Medulla oblongata (tissue), 1 donor: ENCODE data around the gene UPK1B.

Experiments
- DNase-seq: peaks from one replicate; pipeline ENCODE4 v3.0.0-alpha.2; 2015; ENCODE audit errors: extremely low spot score

Gene UPK1B

DNA sequence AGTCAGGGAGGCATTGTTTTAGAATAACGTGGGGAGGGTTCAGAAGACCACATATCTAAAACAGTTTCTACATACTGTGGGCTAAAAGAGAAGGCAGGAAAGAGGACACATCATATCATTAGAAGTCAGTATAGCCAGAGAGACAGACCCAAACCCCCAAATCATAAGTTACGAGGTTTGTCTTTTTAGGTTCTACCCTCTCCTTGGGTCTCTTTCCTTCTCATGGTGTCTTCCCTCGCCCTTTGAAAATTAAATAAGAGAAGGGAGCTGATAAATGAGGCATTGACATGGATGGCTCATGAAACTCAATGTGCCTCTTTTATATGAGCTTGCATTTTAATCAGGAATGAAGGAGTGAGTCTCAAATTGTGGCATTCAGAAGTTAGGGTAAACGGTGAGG lies 3.4 kb downstream of the UPK1B start:
- no peak for DNase-seq

- DNase-seq = no peak
These were observed 3.9 kb downstream of the UPK1B start for GRCh38 chr3:119177321-119177720.

GRCh38 chr3:119181765-119182164 lies 8.4 kb downstream of the UPK1B start:
- DNase-seq = no peak

DNA sequence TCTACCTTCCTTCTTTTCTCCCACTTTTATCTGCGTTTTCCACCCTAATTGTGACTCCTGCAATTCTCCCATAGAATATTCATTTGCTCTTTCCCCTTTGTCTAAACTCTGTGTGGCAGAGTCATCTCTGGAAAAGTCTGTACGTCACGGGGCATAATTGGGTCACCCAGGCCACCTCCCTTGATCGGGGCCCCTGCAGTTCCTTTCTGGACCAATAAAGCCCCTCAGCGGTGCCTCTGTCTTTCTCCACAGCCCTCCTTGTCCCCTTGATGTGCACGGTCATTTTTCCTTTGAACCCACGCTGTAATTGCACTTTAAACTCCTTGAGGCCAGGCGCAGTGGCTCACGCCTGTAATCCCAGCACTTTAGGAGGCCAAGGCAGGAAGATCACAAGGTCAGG lies 10.7 kb downstream of the UPK1B start:
- no peak for DNase-seq

GRCh38 chr3:119184796-119185570 lies 11.6 kb downstream of the UPK1B start:
- DNase-seq = no peak

DNA sequence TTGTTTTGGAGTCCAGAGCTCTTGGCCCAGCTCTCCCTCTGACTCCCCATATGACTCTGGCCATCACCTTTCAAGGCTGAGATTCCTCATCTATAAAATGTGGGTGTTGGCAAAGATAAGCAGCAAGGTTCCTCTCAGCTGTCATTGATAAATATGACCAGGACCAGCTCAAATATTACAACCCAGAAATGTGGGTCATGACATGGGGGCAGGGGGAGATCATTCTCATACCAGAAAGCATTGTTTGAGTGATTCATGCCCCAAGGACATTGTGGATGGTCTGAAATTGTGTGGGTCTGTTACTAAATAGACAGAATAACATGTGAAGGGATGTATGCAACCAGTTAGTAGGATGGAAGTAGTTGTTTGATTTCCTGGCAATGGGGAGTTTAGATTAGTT lies 13.9 kb downstream of the UPK1B start:
- DNase-seq = no peak

DNA sequence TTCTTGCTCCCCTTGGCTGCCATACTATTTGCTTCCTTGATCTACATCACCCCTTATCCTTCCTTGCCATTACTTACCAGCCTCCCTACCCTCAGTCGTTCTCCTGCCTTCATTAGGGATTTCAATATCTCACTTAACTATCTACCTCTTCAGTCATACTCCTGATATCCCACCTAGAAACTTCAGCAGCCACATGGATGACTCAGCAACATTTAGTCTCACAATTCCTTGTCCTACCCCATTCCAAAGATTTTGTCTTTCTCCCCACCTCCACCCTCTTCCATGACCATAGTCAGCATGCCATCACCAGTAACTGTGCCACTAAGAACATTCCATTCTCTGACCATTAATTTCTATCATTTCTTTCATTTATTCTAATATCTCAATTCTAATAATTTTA lies 18.4 kb downstream of the UPK1B start:
- DNase-seq = no peak

- no peak for DNase-seq
These were observed 21.1 kb downstream of the UPK1B start for GRCh38 chr3:119194237-119195150.

DNA sequence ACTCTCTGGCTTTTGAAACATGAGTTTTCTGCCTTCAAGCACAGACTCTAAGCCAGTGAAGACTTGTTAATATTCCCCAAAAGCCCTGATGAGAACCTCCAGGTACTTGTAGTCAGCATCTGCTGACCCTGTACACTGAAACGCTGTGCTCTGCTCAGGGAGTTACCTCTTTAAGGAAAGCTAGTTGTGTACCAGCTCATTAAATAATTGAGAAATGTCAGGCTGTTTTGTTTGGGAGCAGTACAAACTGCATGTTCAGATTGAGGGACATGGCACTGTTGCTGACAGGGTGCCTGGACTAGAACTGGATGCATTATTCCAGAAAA lies 21.7 kb downstream of the UPK1B start:
- DNase-seq = no peak

- no peak for DNase-seq
These were observed 22.5 kb downstream of the UPK1B start for GRCh38 chr3:119195911-119196310.

GRCh38 chr3:119205209-119205608 lies 31.8 kb downstream of the UPK1B start:
- DNase-seq = no peak

DNA sequence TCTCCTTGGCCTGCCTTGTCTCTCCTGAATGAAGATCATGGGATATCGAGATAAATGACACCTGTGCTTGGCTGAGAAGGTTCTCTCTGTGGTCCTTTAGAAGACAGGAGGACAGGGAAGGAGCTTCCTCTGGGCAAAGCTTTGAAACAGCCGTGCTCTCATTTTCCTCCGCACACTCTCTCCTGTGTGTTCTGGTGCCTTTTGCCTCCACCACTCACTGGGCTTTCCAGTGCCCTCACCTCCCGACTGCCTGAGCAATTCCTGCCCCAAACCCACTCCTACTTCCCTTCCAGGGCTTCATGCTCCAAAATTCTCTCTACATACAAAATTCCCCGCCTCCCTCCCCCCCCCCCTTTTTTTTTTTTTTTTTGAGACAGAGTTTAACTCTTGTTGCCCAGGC lies 32.3 kb downstream of the UPK1B start:
- DNase-seq = no peak

DNA sequence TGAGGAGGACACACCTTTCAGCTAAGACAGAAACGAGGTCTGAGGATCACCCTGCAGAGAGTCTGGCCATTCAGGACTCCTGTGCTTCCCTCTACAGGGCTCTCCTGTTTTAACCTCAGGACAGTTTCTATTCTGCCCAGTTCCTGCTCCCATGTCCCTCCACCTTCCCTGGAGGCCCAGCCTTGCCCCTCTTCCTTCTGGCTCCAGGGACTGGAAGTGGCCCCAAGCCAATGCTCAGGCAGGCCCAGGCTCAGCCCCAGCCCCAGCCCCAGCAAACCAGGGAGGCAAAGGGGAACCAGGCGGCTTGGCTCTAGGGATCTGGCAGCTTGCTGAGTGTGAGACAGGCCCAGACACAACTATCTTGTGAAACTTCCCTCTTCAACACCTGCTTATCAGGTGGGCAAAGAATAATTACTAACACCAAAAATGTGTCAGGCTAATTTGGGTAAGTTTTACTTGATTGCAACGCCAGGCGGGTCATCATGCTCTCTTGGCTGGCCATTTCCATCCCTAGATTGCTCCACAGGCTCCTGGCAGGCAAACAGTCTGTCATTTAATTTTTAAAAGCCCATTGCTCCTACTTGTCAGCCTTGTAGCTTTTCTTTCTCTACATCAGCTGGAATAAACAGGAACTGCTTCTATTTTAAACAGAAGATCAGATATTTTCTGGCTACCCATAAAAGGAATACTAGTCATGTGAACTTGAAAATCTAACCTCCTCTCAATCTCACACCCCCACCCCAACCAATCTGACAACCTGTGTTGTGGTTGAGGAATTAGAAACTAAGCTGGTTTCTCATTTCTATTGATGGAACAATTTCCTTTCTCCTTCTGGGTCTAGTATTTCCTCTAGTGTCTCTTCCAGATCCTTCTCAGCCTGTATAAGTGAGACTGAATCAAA lies 33.5 kb downstream of the UPK1B start:
- no peak for DNase-seq

- no peak for DNase-seq
These were observed 34.1 kb downstream of the UPK1B start for GRCh38 chr3:119207512-119207875.

DNA sequence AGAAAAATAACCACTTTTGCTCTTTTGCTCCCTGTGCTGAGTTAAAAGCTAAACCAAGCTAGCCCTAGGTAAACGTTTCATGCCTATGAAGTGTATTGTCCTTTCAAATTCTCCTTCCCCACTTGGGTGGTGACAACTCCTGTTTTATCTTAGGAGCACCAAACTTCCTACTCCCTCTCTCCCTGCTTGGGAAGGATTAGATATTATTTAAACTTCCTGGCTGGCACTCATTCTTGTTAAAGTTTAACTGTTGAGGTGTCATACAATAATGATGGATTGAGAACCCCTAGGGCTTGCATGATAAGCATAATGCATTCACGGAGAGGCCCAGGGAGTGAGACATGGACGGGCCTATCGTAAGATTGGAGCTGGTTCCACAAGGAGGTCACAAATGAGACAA lies 37.8 kb downstream of the UPK1B start:
- DNase-seq = no peak

GRCh38 chr3:119211803-119212202 lies 38.4 kb downstream of the UPK1B start:
- no peak for DNase-seq

- no peak for DNase-seq
These were observed 45.7 kb downstream of the UPK1B start for GRCh38 chr3:119219069-119219468.

- DNase-seq = no peak
These were observed 46.8 kb downstream of the UPK1B start for GRCh38 chr3:119220198-119220597.

DNA sequence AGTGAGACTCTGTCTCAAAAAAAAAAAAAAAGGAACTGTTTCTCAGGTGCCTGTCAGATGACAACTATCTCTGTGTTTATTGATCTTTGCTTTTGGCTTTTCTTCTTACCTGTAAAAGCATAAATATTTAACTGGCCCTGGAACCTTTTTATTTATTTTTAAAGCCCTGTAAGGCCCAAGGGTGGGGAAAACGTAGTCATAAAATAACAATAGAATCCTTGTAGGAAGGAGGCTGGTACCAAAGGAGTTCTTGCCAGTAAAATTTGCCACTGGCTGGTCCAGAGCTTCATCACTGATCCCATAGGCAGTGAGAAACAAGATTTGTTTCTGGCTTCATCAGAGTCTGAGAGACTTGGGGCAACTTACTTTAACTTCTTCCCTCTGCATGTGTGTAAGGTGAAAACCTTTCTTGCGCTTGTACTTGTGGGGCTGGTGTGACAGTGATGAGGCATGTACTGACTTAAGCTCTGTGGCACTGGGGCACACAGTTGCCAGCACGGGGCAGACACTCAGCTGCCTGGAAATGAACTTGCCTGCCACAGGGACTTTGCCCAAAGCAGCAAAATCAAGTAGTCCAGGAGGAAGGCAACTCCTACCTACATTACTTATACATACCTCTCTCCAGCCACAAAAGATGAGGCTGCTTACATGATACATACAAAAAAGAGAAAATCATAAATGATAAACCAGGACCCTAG lies 47.7 kb downstream of the UPK1B start:
- DNase-seq = no peak

DNA sequence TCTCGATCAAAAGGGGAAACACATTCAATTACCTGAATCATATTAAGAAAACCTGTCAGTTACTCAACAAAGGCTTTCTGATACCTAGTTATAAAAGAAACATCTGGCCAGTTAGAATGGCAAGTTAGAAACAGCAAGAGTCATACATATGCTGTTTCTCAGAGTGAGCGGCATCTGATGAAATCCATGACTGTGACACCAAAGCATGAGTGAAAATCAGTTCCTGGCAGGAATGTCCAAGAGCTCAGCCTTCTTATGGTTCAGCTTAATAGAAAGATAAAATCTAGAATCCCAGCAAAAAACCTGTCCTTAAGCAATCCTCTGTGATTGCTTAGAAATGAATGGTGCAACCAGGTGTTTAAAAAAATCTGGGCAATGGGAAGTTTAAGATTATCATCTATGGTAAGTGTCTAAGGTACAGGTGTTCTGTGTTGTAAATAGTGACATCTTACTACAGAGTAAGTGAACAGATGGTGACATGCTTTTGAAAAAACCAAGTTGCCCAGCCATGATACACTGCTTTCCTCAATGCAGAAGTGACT lies 48.5 kb downstream of the UPK1B start:
- no peak for DNase-seq

DNA sequence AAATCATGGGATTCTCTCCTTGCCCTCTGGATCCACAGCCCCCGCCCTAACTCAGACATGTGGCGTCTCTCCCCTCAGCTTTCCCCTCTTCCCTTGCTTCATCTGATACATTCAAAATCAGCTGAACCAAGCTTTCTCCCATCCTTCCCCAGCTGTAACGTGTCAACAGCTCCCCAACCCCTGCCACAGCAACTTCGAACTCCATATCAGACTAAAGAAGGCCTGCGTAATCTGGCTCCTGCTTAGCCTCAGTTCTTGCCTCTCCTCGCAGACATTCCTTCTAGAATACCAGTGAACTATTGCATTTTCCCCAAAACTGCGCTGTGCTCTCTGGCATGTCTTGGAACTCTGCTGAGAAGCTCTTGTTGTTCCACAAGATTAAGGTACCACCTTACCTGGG lies 49.0 kb downstream of the UPK1B start:
- no peak for DNase-seq
